ENCODE measurements around the gene BAD. TPM values are rescaled to one million over a fixed set of nuclear protein-coding genes. Genes with fewer than 3 reads are reported as not detected.
A peak's percentile ranks its signal among the peaks of the same experiment; 100 is the strongest.

Gene BAD
- total RNA-seq, 4 donors from 2014 or later = 27.8 to 88.0 (median 76.3) TPM

GRCh38 chr11:64267207-64267945, 17.1 kb downstream of the BAD start:
- H3K27me3 ChIP-seq = no peaks in the 10 kb centered on the region
- peak overlapping the region; percentile 94 to 99 (median 98) for H3K27ac ChIP-seq
- H3K36me3 ChIP-seq = peaks cover 0 to 24% of the 10 kb centered on the region in 2 donors
- H3K4me1 ChIP-seq = peaks cover 21 to 22% of the 10 kb centered on the region in 2 donors
- intact Hi-C loops (cut with DNase I; ENCODE audit: low total_unique reads) = no loop called here
- ATAC-seq (no peak), DNase-seq (no peak)
- in situ Hi-C loops (cut with MboI; ENCODE audit: low sequenced_read_pairs in 4 of 4) = no loop called here
- no peak overlapping the region for H3K4me3 ChIP-seq
- no peak for TF ChIP-seq POLR2A (IDR thresholded peaks at IDR 0.05)
- TF ChIP-seq CTCF (IDR thresholded peaks at IDR 0.05 in 4 of 5, conservative IDR thresholded peaks at IDR 0.05 in 1 of 5) = no peak
- H3K9me3 ChIP-seq = no peaks in the 10 kb centered on the region

GRCh38 chr11:64266339-64266738, 18.1 kb downstream of the BAD start:
- H3K9me3 ChIP-seq = no peaks in the 10 kb centered on the region
- DNase-seq (no peak), ATAC-seq (no peak)
- no peak overlapping the region for H3K4me3 ChIP-seq
- H3K27me3 ChIP-seq = no peaks in the 10 kb centered on the region
- intact Hi-C loops (cut with DNase I; ENCODE audit: low total_unique reads) (no loop called here), in situ Hi-C loops (cut with MboI; ENCODE audit: low sequenced_read_pairs in 4 of 4) (no loop called here)
- no peak for TF ChIP-seq CTCF (IDR thresholded peaks at IDR 0.05 in 4 of 5, conservative IDR thresholded peaks at IDR 0.05 in 1 of 5)
- TF ChIP-seq POLR2A (IDR thresholded peaks at IDR 0.05) = no peak
- no peak overlapping the region for H3K27ac ChIP-seq
- H3K4me1 ChIP-seq = peaks cover 14 to 16% of the 10 kb centered on the region in 2 donors
- H3K36me3 ChIP-seq = peaks cover 0 to 24% of the 10 kb centered on the region in 2 donors

GRCh38 chr11:64265176-64266160, 19.0 kb downstream of the BAD start:
- Histone ChIP-seq H3K4me1 (peaks cover 14 to 16% of the 10 kb centered on the region in 2 donors), H3K27me3 (no peaks in the 10 kb centered on the region), H3K9me3 (no peaks in the 10 kb centered on the region), H3K4me3 (no peak overlapping the region), H3K36me3 (peaks cover 0 to 24% of the 10 kb centered on the region in 2 donors), H3K27ac (no peak overlapping the region)
- in situ Hi-C loops (cut with MboI; ENCODE audit: low sequenced_read_pairs in 4 of 4) (no loop called here), intact Hi-C loops (cut with DNase I; ENCODE audit: low total_unique reads) (no loop called here)
- DNase-seq (no peak), ATAC-seq (no peak)
- TF ChIP-seq POLR2A (IDR thresholded peaks at IDR 0.05) = no peak
- TF ChIP-seq CTCF (IDR thresholded peaks at IDR 0.05 in 4 of 5, conservative IDR thresholded peaks at IDR 0.05 in 1 of 5) = no peak

GRCh38 chr11:64264371-64264852, 20.1 kb downstream of the BAD start:
- ATAC-seq (no peak), DNase-seq (no peak)
- H3K9me3 ChIP-seq = no peaks in the 10 kb centered on the region
- no peak overlapping the region for H3K4me3 ChIP-seq
- H3K27ac ChIP-seq = no peak overlapping the region
- H3K4me1 ChIP-seq = peaks cover 14 to 16% of the 10 kb centered on the region in 2 donors
- intact Hi-C loops (cut with DNase I; ENCODE audit: low total_unique reads) = no loop called here
- no peaks in the 10 kb centered on the region for H3K27me3 ChIP-seq
- in situ Hi-C loops (cut with MboI; ENCODE audit: low sequenced_read_pairs in 4 of 4) = no loop called here
- H3K36me3 ChIP-seq = peaks cover 0 to 25% of the 10 kb centered on the region in 2 donors
- TF ChIP-seq POLR2A (IDR thresholded peaks at IDR 0.05) (no peak), CTCF (IDR thresholded peaks at IDR 0.05 in 4 of 5, conservative IDR thresholded peaks at IDR 0.05 in 1 of 5) (no peak)
